ENCODE data around the gene CSF2RB. TPM values are rescaled to one million over a fixed set of nuclear protein-coding genes. Genes with fewer than 3 reads are reported as not detected.

CSF2RB gene
- total RNA-seq, 4 donors from 2014 or later, result 1.2 to 9.7 (median 6.0) TPM

GRCh38 chr22:36907253-36908195, 5.9 kb upstream of the CSF2RB start:
- no peaks in the 10 kb centered on the region for H3K36me3 ChIP-seq
- in situ Hi-C loops (cut with MboI; ENCODE audit: low pct_ligation_motif_present in 1 of 4, low pct_unique_long_range_greater_than_20kb in 1 of 4, low sequenced_read_pairs in 3 of 4), result no loop called here
- H3K4me1 ChIP-seq, result peaks cover 0 to 3% (median 0%) of the 10 kb centered on the region in 4 donors
- no peak for DNase-seq
- intact Hi-C loops (cut with DNase I; ENCODE audit: low total_unique reads), result no loop called here
- TF ChIP-seq CTCF (IDR thresholded peaks at IDR 0.05) (no peak), EP300 (IDR thresholded peaks at IDR 0.05; ENCODE audit: low read depth) (no peak), POLR2AphosphoS5 (IDR thresholded peaks at IDR 0.05) (no peak), POLR2A (IDR thresholded peaks at IDR 0.05) (no peak)
- no peak overlapping the region for H3K27ac ChIP-seq
- no peak overlapping the region for H3K4me3 ChIP-seq
- 74 to 83% methylated on average over 4 to 7 of the region's 7 CpGs for WGBS, 2 donors (ENCODE audit: low coverage in 1 of 2)
- H3K9me3 ChIP-seq, result no peaks in the 10 kb centered on the region
- no peaks in the 10 kb centered on the region for H3K27me3 ChIP-seq

- TF ChIP-seq POLR2AphosphoS5 (IDR thresholded peaks at IDR 0.05) (no peak), EP300 (IDR thresholded peaks at IDR 0.05; ENCODE audit: low read depth) (no peak), CTCF (IDR thresholded peaks at IDR 0.05) (no peak), POLR2A (IDR thresholded peaks at IDR 0.05) (no peak)
- no peaks in the 10 kb centered on the region for H3K36me3 ChIP-seq
- no peak overlapping the region for H3K4me3 ChIP-seq
- DNase-seq, result no peak
- H3K27me3 ChIP-seq, result no peaks in the 10 kb centered on the region
- in situ Hi-C loops (cut with MboI; ENCODE audit: low pct_ligation_motif_present in 1 of 4, low pct_unique_long_range_greater_than_20kb in 1 of 4, low sequenced_read_pairs in 3 of 4), result no loop called here
- intact Hi-C loops (cut with DNase I; ENCODE audit: low total_unique reads), result no loop called here
- no peaks in the 10 kb centered on the region for H3K9me3 ChIP-seq
- H3K27ac ChIP-seq, result no peak overlapping the region
- H3K4me1 ChIP-seq, result peaks cover 0 to 3% (median 0%) of the 10 kb centered on the region in 4 donors
Observed at GRCh38 chr22:36910461-36910860, 3.0 kb upstream of the CSF2RB start.

- in situ Hi-C loops (cut with MboI; ENCODE audit: low pct_ligation_motif_present in 1 of 4, low pct_unique_long_range_greater_than_20kb in 1 of 4, low sequenced_read_pairs in 3 of 4), result no loop called here
- intact Hi-C loops (cut with DNase I; ENCODE audit: low total_unique reads), result no loop called here
- H3K4me1 ChIP-seq, result peaks cover 0 to 3% (median 0%) of the 10 kb centered on the region in 4 donors
- H3K4me3 ChIP-seq, result no peak overlapping the region
- no peaks in the 10 kb centered on the region for H3K9me3 ChIP-seq
- 55 to 79% methylated on average over 8 to 13 of the region's 13 CpGs for WGBS, 2 donors (ENCODE audit: low coverage in 1 of 2)
- H3K36me3 ChIP-seq, result no peaks in the 10 kb centered on the region
- H3K27me3 ChIP-seq, result no peaks in the 10 kb centered on the region
- peak overlapping the region in 1 of 4 donors; percentile 56 for H3K27ac ChIP-seq
- DNase-seq, result no peak
- TF ChIP-seq EP300 (IDR thresholded peaks at IDR 0.05; ENCODE audit: low read depth) (no peak), POLR2AphosphoS5 (IDR thresholded peaks at IDR 0.05) (no peak), POLR2A (IDR thresholded peaks at IDR 0.05) (no peak), CTCF (IDR thresholded peaks at IDR 0.05) (no peak)
Observed at GRCh38 chr22:36911887-36912661, 1.4 kb upstream of the CSF2RB start.
